Measurements from ENCODE around the gene ME1.

DNA sequence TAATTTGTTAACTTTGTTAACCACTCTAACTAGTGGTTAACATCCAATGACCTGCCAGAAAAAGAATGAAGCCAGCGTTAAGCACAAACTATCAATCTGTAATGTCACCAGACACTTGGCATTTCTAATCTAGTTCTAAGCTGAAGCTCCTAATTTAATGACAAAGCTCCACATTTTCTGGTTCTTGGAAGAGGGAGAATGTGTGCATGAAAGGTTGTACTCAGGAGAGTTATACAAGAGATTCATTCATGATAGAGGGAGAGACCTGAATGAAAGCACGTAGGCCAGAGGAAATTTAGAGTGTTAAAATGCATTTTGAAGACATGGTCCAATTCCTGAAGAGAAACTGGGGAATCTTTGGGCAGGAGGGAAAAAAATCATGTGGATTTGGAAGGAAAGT lies 8.3 kb upstream of the ME1 start:
- TF ChIP-seq, protein P1, sequence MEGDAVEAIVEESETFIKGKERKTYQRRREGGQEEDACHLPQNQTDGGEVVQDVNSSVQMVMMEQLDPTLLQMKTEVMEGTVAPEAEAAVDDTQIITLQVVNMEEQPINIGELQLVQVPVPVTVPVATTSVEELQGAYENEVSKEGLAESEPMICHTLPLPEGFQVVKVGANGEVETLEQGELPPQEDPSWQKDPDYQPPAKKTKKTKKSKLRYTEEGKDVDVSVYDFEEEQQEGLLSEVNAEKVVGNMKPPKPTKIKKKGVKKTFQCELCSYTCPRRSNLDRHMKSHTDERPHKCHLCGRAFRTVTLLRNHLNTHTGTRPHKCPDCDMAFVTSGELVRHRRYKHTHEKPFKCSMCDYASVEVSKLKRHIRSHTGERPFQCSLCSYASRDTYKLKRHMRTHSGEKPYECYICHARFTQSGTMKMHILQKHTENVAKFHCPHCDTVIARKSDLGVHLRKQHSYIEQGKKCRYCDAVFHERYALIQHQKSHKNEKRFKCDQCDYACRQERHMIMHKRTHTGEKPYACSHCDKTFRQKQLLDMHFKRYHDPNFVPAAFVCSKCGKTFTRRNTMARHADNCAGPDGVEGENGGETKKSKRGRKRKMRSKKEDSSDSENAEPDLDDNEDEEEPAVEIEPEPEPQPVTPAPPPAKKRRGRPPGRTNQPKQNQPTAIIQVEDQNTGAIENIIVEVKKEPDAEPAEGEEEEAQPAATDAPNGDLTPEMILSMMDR (IDR thresholded peaks at IDR 0.05) = no peak
- TF ChIP-seq POLR2A (IDR thresholded peaks at IDR 0.05) = no peak

All from esophagus squamous epithelium (tissue), 4 donors.